Keratinocyte (primary cell): ENCODE data around the gene RPS8. TPM values are rescaled to one million over a fixed set of nuclear protein-coding genes. Genes with fewer than 3 reads are reported as not detected.
A peak's percentile ranks its signal among the peaks of the same experiment; 100 is the strongest.

Experiments used
- DNase-seq: peaks from one replicate; pipeline ENCODE4 v3.0.0-alpha.2; 2011; ENCODE audit warnings: low read depth, missing footprints, low spot score
- FAIRE-seq: peaks from 2 replicates; lab custom pipeline; 2011; peaks lifted over from hg19 to GRCh38; lab: Jason Lieb, UNC
- H2AFZ ChIP-seq: 2 replicates; pipeline ENCODE4 v1.6.0; 2012; ENCODE audit warnings: low read length, control low read depth, inconsistent platforms; ENCODE audit not compliant: control insufficient read depth
- H3K27ac ChIP-seq: 2 replicates; pipeline ENCODE4 v1.5.1; 2011; ENCODE audit warnings: low read length; ENCODE audit not compliant: control insufficient read depth, insufficient read depth
- H3K27me3 ChIP-seq: 3 replicates; pipeline ENCODE4 v1.6.0; 2011; ENCODE audit warnings: low read length; ENCODE audit not compliant: control insufficient read depth, insufficient read depth; ENCODE audit errors: extremely low read depth
- H3K36me3 ChIP-seq, 2 experiments: 2 replicates in 1 of 2; 3 replicates in 1 of 2; pipeline ENCODE4 v1.5.1; 2011; ENCODE audit warnings: low read length in 2 of 2, mild to moderate bottlenecking in 1 of 2; ENCODE audit not compliant: control insufficient read depth in 2 of 2, insufficient read depth in 2 of 2; ENCODE audit errors: extremely low read depth in 1 of 2
- H3K4me1 ChIP-seq: 3 replicates; pipeline ENCODE4 v1.5.1; 2011; ENCODE audit warnings: low read length; ENCODE audit not compliant: control insufficient read depth, insufficient read depth; ENCODE audit errors: extremely low read depth
- H3K4me2 ChIP-seq: 3 replicates; pipeline ENCODE4 v1.6.0; 2011; ENCODE audit warnings: low read depth, low read length; ENCODE audit not compliant: control insufficient read depth, insufficient read depth; ENCODE audit errors: extremely low read depth
- H3K4me3 ChIP-seq, 3 experiments: fragments of 200-600 bp in 1 of 3; sonication (generic) in 1 of 3; 2 replicates in 2 of 3; 3 replicates in 1 of 3; pipeline ENCODE4 v1.5.1; 2011 to 2016; ENCODE audit warnings: low read length in 3 of 3, mild to moderate bottlenecking in 3 of 3, control low read depth in 2 of 3, inconsistent platforms in 1 of 3, low read depth in 1 of 3, mixed read lengths in 1 of 3, mixed run types in 1 of 3, moderate library complexity in 1 of 3; ENCODE audit not compliant: control insufficient read depth in 2 of 3, insufficient read depth in 2 of 3; ENCODE audit errors: extremely low read depth in 1 of 3
- H3K79me2 ChIP-seq: 2 replicates; pipeline ENCODE4 v1.6.0; 2012; ENCODE audit warnings: low read length; ENCODE audit not compliant: control insufficient read depth, insufficient read depth
- H3K9ac ChIP-seq: 3 replicates; pipeline ENCODE4 v1.6.0; 2011; ENCODE audit warnings: low read length; ENCODE audit not compliant: control insufficient read depth, insufficient read depth; ENCODE audit errors: extremely low read depth
- H3K9me1 ChIP-seq: 3 replicates; pipeline ENCODE4 v1.6.0; 2011; ENCODE audit warnings: low read length; ENCODE audit not compliant: control insufficient read depth, insufficient read depth; ENCODE audit errors: extremely low read depth
- H3K9me3 ChIP-seq: 2 replicates; pipeline ENCODE4 v1.5.1; 2012; ENCODE audit warnings: low read depth, low read length; ENCODE audit not compliant: control insufficient read depth
- H4K20me1 ChIP-seq: 3 replicates; pipeline ENCODE4 v1.6.0; 2011; ENCODE audit warnings: low read length; ENCODE audit not compliant: control insufficient read depth, insufficient read depth; ENCODE audit errors: extremely low read depth
- EZH2 ChIP-seq: IDR thresholded peaks from one replicate; pipeline ENCODE4 v1.6.1; 2012; ENCODE audit warnings: inconsistent platforms, mild to moderate bottlenecking, low read length, moderate library complexity
- dilution Hi-C: fragments of 300-500 bp; cut with MboI; formaldehyde crosslinking; loops from one replicate; pipeline ENCODE4 v1.7.0; 2020; ENCODE audit warnings: low sequenced_read_pairs; ENCODE audit not compliant: extremely low pct_ligation_motif_present
- polyA plus RNA-seq, 5 experiments: library from polyadenylated mRNA; depleted of rRNA in 3 of 5; stranded (reverse) in 3 of 5; stranded (forward) in 1 of 5; unstranded in 1 of 5; fragments of >200 nt; gene quantifications; 1 replicate in 1 of 5; 2 replicates in 3 of 5; 3 replicates in 1 of 5; pipeline versions ENCODE4 v1.2.1 to v1.2.3, GENCODE V29; 2011 to 2012; ENCODE audit warnings: missing spikeins in 2 of 5, low read depth in 1 of 5, low replicate concordance in 1 of 5
- TF ChIP-seq, protein P1 (sequence below), 3 experiments: IDR thresholded peaks in 1 of 3; conservative IDR thresholded peaks in 1 of 3; optimal IDR thresholded peaks in 1 of 3; 2 replicates in 2 of 3; 3 replicates in 1 of 3; pipeline versions ENCODE3 to v1.5.1; 2011; ENCODE audit warnings: low read length in 3 of 3, mild to moderate bottlenecking in 3 of 3, moderate library complexity in 2 of 3, control low read depth in 1 of 3, inconsistent platforms in 1 of 3; ENCODE audit not compliant: insufficient read depth in 2 of 3; ENCODE audit errors: extremely low read depth in 1 of 3

The RPS8 gene
- polyA plus RNA-seq, 1 donor (not counting 4 experiments of a cell fraction or from before 2014, with no cell fraction given): 2,149 TPM

DNA sequence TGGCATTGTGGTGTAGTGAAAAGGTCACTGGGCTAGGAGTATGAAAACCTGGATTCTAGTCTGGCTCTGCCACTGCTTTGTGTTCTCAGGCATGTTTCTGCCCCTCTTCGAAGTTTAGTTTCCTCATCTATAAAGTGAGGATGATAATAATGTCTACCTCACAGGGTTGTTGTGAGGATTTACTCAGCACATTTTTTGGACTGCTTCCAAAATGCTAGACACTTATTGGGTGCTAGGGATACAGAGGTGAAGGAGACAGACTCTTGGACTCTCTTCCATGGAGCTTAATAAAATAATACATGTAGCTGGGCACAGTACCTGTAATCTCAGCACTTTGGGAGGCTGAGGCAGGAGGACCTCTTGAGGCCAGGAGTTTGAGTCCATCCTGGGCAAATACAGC, 32.1 kb upstream of the RPS8 start:
- peaks cover 33% of the 10 kb centered on the region for H3K79me2 ChIP-seq
- H4K20me1 ChIP-seq: no peaks in the 10 kb centered on the region
- H3K4me2 ChIP-seq: no peak overlapping the region
- peaks cover 0 to 30% of the 10 kb centered on the region in 2 experiments for H3K36me3 ChIP-seq
- no peak overlapping the region for H3K4me3 ChIP-seq
- H3K9ac ChIP-seq: no peak overlapping the region
- no peaks in the 10 kb centered on the region for H3K27me3 ChIP-seq
- no peak for FAIRE-seq
- dilution Hi-C loops: no loop called here
- H3K9me3 ChIP-seq: no peaks in the 10 kb centered on the region
- H3K27ac ChIP-seq: no peak overlapping the region
- H3K9me1 ChIP-seq: no peaks in the 10 kb centered on the region
- H3K4me1 ChIP-seq: peaks cover 6% of the 10 kb centered on the region
- no peak overlapping the region for H2AFZ ChIP-seq
- DNase-seq: no peak
- no peak for TF ChIP-seq EZH2
- TF ChIP-seq, protein P1, sequence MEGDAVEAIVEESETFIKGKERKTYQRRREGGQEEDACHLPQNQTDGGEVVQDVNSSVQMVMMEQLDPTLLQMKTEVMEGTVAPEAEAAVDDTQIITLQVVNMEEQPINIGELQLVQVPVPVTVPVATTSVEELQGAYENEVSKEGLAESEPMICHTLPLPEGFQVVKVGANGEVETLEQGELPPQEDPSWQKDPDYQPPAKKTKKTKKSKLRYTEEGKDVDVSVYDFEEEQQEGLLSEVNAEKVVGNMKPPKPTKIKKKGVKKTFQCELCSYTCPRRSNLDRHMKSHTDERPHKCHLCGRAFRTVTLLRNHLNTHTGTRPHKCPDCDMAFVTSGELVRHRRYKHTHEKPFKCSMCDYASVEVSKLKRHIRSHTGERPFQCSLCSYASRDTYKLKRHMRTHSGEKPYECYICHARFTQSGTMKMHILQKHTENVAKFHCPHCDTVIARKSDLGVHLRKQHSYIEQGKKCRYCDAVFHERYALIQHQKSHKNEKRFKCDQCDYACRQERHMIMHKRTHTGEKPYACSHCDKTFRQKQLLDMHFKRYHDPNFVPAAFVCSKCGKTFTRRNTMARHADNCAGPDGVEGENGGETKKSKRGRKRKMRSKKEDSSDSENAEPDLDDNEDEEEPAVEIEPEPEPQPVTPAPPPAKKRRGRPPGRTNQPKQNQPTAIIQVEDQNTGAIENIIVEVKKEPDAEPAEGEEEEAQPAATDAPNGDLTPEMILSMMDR (optimal IDR thresholded peaks at IDR 0.05 in 1 of 3, IDR thresholded peaks at IDR 0.05 in 1 of 3, conservative IDR thresholded peaks at IDR 0.05 in 1 of 3; ENCODE audit: extremely low read depth in 1 of 3, insufficient read depth in 2 of 3, low read length in 3 of 3): no peak

DNA sequence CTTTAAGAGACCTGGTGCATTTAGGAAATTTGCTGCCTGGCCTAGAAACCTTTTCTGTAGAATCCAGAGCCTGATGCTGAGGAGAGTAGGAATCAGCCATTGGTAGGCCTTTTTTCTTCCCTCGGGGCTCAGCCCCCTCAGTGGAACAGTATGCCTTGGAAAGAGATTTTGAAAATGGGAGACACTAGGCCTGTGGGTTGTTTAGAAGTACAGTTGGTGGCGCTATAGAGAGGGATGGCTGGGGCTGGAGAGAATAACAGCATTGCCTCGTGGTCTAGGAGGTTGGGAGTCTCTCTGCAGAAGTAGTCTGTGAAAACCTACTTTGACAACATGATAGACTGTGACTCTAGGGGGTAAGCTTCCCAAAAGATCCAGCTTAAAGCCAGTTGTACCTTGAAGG, 27.5 kb upstream of the RPS8 start:
- FAIRE-seq (no peak), DNase-seq (no peak)
- Histone ChIP-seq H3K9ac (no peak overlapping the region), H3K9me1 (no peaks in the 10 kb centered on the region), H3K9me3 (no peaks in the 10 kb centered on the region), H3K4me2 (no peak overlapping the region), H3K4me3 (no peak overlapping the region), H3K4me1 (no peaks in the 10 kb centered on the region), H3K36me3 (peaks cover 2 to 38% of the 10 kb centered on the region in 2 experiments), H2AFZ (no peak overlapping the region), H3K27me3 (no peaks in the 10 kb centered on the region), H3K79me2 (peaks cover 9% of the 10 kb centered on the region), H3K27ac (no peak overlapping the region), H4K20me1 (no peaks in the 10 kb centered on the region)
- TF ChIP-seq, protein P1 (optimal IDR thresholded peaks at IDR 0.05 in 1 of 3, IDR thresholded peaks at IDR 0.05 in 1 of 3, conservative IDR thresholded peaks at IDR 0.05 in 1 of 3; ENCODE audit: extremely low read depth in 1 of 3, insufficient read depth in 2 of 3, low read length in 3 of 3): peak in 1 of 3 experiments; percentile 7
- TF ChIP-seq EZH2: no peak
- dilution Hi-C loops: no loop called here
